GM12878 (cell line): ENCODE data around the gene DLX5. TPM values are rescaled to one million over a fixed set of nuclear protein-coding genes. Genes with fewer than 3 reads are reported as not detected.

ENCODE experiments used
- ATAC-seq: fragments of 200-7000 bp; cut with Tn5 transposase; 3 replicates; pipeline ENCODE4 v1.9.1; 2020; ENCODE audit warnings: mild to moderate bottlenecking, moderate library complexity
- BruUV-seq: library from RNA; stranded (reverse); fragments of 400-500 nt; replicated peaks from 2 replicates; lab custom pipeline; 2021; lab: Mats Ljungman, UMichigan
- CTCF ChIA-PET: fragments of 300-600 bp; sonication (Branson Sonifier 250); formaldehyde crosslinking; extraction: SDS; loops from one replicate; lab custom pipeline; 2021; ENCODE audit warnings: inconsistent platforms; lab: Yijun Ruan, JAX
- POLR2A ChIA-PET: fragments of 350-600 bp; formaldehyde crosslinking; extraction: SDS; loops from one replicate; lab custom pipeline; 2021; ENCODE audit warnings: inconsistent platforms; lab: Charles Lee
- RAD21 ChIA-PET: fragments of 300-600 bp; sonication (Branson Sonifier 250); formaldehyde crosslinking; loops from one replicate; lab custom pipeline; 2023; ENCODE audit warnings: antibody characterized with exemption; ENCODE audit not compliant: unreplicated experiment; lab: Charles Lee
- SMC1A ChIA-PET: fragments of 300-600 bp; sonication (Branson Sonifier 250); formaldehyde crosslinking; loops from one replicate; lab custom pipeline; 2023; ENCODE audit not compliant: unreplicated experiment, uncharacterized antibody; lab: Charles Lee
- DNase-seq: peaks from one replicate; pipeline ENCODE4 v3.0.0-alpha.2; 2011; ENCODE audit warnings: low read depth, low spot score
- FAIRE-seq: peaks from 3 replicates; lab custom pipeline; 2011; peaks lifted over from hg19 to GRCh38; lab: Jason Lieb, UNC
- H2AFZ ChIP-seq: 2 replicates; pipeline ENCODE4 v1.6.0; 2011; ENCODE audit warnings: low read depth, low read length, control low read depth; ENCODE audit not compliant: control insufficient read depth
- H3K27ac ChIP-seq: 2 replicates; pipeline ENCODE4 v1.5.1; 2011; ENCODE audit warnings: control low read depth; ENCODE audit not compliant: control insufficient read depth, insufficient read depth
- H3K27me3 ChIP-seq, 2 experiments: replicated peaks in 1 of 2; 2 replicates each; pipeline versions ENCODE4 v1.6.0 to v1.6.1; 2011; ENCODE audit warnings: low read length in 1 of 2; ENCODE audit not compliant: control insufficient read depth in 2 of 2, insufficient read depth in 2 of 2
- H3K36me3 ChIP-seq, 2 experiments: 2 replicates each; pipeline ENCODE4 v1.5.1; 2011; ENCODE audit warnings: low read length in 1 of 2; ENCODE audit not compliant: control insufficient read depth in 2 of 2, insufficient read depth in 2 of 2
- H3K4me1 ChIP-seq: 2 replicates; pipeline ENCODE4 v1.6.1; 2011; ENCODE audit warnings: mild to moderate bottlenecking, low read length, moderate library complexity, mixed read lengths; ENCODE audit not compliant: control insufficient read depth, insufficient read depth
- H3K4me2 ChIP-seq: 2 replicates; pipeline ENCODE4 v1.6.0; 2011; ENCODE audit warnings: control low read depth; ENCODE audit not compliant: control insufficient read depth, insufficient read depth
- H3K4me3 ChIP-seq: fragments of 200-600 bp; sonication (generic); 2 replicates; pipeline ENCODE4 v1.5.1; 2016
- H3K79me2 ChIP-seq: 2 replicates; pipeline ENCODE4 v1.6.0; 2011; ENCODE audit warnings: low read length; ENCODE audit not compliant: control insufficient read depth, insufficient read depth
- H3K9ac ChIP-seq: 2 replicates; pipeline ENCODE4 v1.8.0; 2011; ENCODE audit warnings: low read length, control low read depth, mixed read lengths; ENCODE audit not compliant: control insufficient read depth, insufficient read depth
- H3K9me3 ChIP-seq: replicated peaks from 3 replicates; pipeline ENCODE4 v1.5.1; 2011; ENCODE audit warnings: mild to moderate bottlenecking, low read length; ENCODE audit not compliant: control insufficient read depth, insufficient read depth
- H4K20me1 ChIP-seq: 2 replicates; pipeline ENCODE4 v1.6.0; 2011; ENCODE audit not compliant: control insufficient read depth, insufficient read depth
- NFYB ChIP-seq: IDR thresholded peaks from 2 replicates; pipeline ENCODE4 v1.6.1; 2011; ENCODE audit warnings: low read depth, mild to moderate bottlenecking, low read length, improper control_type of control experiment, moderate library complexity; ENCODE audit not compliant: insufficient read depth
- POU2F2 ChIP-seq: IDR thresholded peaks from 3 replicates; pipeline ENCODE4 v1.6.1; 2011; ENCODE audit warnings: low read depth, mild to moderate bottlenecking, low read length, borderline replicate concordance
- WGBS: methylation state at CpG from one replicate; pipeline ENCODE4 v1.1.6; 2016; ENCODE audit warnings: low lambda C conversion rate; ENCODE audit not compliant: insufficient replicate concordance, insufficient coverage; ENCODE audit errors: missing lambda C conversion rate; 5-methylcytosine and 5-hydroxymethylcytosine counted together
- in situ Hi-C: fragments of 300-500 bp; cut with MboI; formaldehyde crosslinking; loops from 9 replicates; pipeline ENCODE4 v1.14.3; 2018; ENCODE audit warnings: mixed read lengths
- intact Hi-C: fragments of 100-400 bp; cut with micrococcal nuclease; formaldehyde crosslinking; loops from one replicate; pipeline ENCODE4 v1.14.2; 2022; ENCODE audit not compliant: unreplicated experiment
- polyA plus RNA-seq, 11 experiments: library from polyadenylated mRNA; depleted of rRNA in 4 of 11; unstranded in 6 of 11; stranded (reverse) in 5 of 11; fragments of >200 nt; fragmentation: Nextera tagmentation in 4 of 11; fragmentation: Illumina TruSeq in 1 of 11; extraction: Ambion mirVana in 4 of 11; extraction: Trizol in 1 of 11; gene quantifications; 1 replicate in 1 of 11; 2 replicates in 10 of 11; pipeline versions ENCODE4 v1.2.1 to v1.2.3, GENCODE V29; 2011 to 2016; ENCODE audit warnings: inconsistent platforms in 2 of 11, missing spikeins in 2 of 11, low read depth in 1 of 11
- total RNA-seq, 4 experiments: library from RNA; depleted of rRNA in 3 of 4; stranded (reverse); fragments of >200 nt in 3 of 4; fragmentation: Illumina TruSeq in 1 of 4; extraction: Trizol in 1 of 4; gene quantifications; 2 replicates each; pipeline versions ENCODE4 v1.2.1 to v1.2.3, GENCODE V29; 2013 to 2021

Gene DLX5
- total and polyA plus RNA-seq, 10 of the 15 experiments (the other 5 are each of a cell fraction or from before 2014, with no cell fraction given), result not detected

GRCh38 chr7:97005183-97006054 is 19.2 kb downstream of the DLX5 start, which contains the start of gene DLX6:
Gene DLX6, plus strand, starts transcription at chr7:97005553. Its CDS starts 425 bp downstream, at chr7:97005978.
- Histone ChIP-seq H3K4me3 (no peak within 1 kb of the TSS; the same call in 1 of the 2 replicates), H3K9ac (no peak within 1 kb of the TSS), H3K4me1 (no peaks in the 10 kb centered on the region), H3K36me3 (no peaks in the 10 kb centered on the region), H2AFZ (no peak within 1 kb of the TSS), H3K27me3 (peaks cover 11 to 20% of the 10 kb centered on the region in 2 experiments), H4K20me1 (no peaks in the 10 kb centered on the region), H3K4me2 (peak within 1 kb of the TSS; percentile 22; the same call in 1 of the 2 replicates), H3K9me3 (peaks cover 2% of the 10 kb centered on the region; the same call in 2 of the 3 replicates), H3K27ac (no peak within 1 kb of the TSS), H3K79me2 (no peaks in the 10 kb centered on the region)
- ChIA-PET CTCF (interaction anchor here (0.6 kb wide), 1 partner anchor 15 kb away, joined by 3 read pairs; no protein-coding TSS in a partner anchor), SMC1A (no interaction called here), RAD21 (interaction anchor here (0.6 kb wide), 1 partner anchor 825 kb away, joined by 3 read pairs; no protein-coding TSS in a partner anchor), POLR2A (no interaction called here)
- no peak for FAIRE-seq
- intact Hi-C loops (no loop called here), in situ Hi-C loops (no loop called here)
- WGBS, result 49% methylated on average over 39 of the region's 44 CpGs
- no peak for DNase-seq
- BruUV-seq, result no TSS peak
- no peak for ATAC-seq
- TF ChIP-seq NFYB (peak; percentile 73), POU2F2 (no peak)
